ENCODE results near the gene IGSF23.
"Not testable (repeated sequence)": the region's sequence is repeated elsewhere in the genome, so short reads cannot be mapped to it uniquely, and the experiment has no call there.

The IGSF23 gene

DNA sequence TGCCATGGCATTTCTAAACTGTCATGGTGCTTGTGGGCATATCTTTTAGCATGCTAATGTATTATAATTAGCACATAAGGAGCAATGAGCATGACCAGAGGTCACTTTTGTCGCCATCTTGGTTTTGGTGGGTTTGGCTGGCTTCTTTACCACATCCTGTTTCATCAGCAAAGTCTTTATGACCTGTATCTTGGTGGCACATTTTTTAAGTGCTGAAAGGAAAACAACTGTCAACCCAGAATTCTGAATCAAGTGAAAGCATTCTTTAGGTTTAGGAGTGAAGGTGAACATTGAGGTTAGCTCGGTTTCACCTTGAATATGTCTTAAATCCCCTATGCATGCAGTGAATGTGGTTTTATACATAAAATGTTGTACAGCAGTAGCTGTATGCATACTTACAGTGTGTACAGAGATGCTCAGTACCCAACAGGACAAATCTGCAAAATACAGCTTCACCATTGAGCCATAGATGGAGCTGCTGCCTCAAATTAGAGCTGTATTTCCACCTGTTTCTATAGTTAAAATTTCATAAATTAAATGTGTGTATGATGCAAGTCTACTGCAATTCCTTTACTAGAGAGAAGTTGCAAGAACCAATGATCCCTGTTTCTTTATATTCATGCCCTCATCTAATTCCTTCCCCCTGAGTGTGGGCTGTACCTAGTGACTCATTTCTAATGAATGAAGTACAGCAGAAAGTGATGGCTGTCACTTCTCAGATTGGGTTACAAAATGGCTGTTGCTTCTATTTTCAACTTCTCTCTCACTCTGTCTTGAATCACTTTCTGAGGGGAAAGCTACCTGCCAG, 25.2 kb upstream of the IGSF23 start:
- DNase-seq (ENCODE audit: low read depth), result no peak

DNA sequence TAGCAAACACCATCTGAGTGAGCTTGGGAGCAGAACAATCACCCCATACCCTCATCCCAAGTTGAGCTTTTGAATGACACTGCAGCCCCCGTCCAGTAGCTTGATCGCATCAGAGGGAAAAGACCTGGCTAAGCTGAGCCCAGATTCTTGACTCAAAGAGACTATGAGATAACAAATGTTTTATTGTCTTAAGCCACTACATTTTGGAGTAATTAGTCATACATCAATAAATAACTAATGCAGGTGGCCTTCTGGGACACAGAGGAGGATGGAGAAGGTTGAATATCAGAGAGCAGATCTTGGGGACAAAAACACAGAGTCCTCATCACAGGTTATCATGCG, 24.6 kb upstream of the IGSF23 start:
- DNase-seq (ENCODE audit: low read depth), result no peak

DNA sequence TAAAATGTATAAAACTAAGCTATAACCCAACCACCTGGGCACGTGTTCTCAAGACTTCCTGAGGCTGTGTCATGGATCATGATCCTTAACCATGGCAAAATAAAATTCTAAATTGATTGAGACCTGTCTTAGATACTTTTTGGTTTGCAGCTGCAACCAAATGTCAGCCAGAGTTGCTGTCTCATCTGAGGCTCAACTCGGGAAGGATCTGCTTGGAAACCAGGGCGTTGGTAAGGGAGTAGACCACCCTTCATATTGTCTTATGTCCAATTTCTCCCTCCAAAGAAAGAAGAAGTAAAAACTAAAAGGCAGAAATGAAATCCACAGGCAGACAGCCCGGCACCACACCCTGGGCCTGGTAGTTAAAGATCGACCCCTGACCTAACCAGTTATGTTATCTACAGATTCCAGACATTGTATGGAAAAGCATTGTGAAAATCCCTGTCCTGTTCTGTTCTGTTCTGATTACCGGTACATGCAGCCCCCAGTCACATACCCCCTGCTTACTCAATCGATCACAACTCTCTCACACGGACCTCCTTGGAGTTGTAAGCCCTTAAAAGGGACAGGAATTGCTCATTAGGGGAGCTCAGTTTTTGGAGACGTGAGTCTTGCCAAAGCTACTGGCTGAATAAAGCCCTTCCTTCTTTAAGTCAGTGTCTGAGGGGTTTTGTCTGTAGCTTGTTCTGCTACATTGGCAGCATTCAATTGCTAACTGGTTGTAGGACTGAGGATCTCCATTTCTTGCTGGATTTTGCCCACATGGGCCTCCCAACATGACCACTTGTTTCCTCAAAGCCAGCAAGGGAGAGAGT, 22.9 kb upstream of the IGSF23 start:
- no peak for DNase-seq (ENCODE audit: low read depth)

DNA sequence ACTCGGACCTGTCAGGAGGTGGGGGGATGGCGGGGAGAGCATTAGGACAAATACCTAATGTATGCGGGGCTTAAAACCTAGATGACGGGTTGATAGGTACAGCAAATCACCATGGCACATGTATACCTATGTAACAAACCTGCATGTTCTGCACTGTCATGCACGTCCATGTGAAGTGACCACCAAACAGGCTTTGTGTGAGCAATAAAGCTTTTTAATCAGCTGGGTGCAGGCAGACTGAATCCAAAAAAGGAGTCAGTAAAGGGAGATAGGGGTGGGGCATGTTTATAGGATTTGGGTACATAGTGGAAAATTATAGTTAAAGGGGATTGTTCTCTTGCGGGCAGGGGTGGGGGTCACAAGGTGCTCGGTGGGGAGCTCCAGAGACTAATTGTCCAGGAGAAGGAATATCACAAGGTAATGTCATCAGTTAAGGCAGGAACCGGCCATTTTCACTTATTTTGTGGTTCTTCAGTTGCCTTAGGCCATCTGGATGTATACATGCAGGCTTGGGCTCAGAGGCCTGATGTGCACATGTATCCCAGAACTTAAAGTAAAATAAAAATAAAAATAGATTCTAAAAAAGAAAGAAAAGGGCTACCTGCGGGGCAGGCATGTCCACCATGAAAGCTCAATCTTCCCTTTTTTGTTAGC, 21.9 kb upstream of the IGSF23 start:
- DNase-seq (ENCODE audit: low read depth), result not testable (repeated sequence)

DNA sequence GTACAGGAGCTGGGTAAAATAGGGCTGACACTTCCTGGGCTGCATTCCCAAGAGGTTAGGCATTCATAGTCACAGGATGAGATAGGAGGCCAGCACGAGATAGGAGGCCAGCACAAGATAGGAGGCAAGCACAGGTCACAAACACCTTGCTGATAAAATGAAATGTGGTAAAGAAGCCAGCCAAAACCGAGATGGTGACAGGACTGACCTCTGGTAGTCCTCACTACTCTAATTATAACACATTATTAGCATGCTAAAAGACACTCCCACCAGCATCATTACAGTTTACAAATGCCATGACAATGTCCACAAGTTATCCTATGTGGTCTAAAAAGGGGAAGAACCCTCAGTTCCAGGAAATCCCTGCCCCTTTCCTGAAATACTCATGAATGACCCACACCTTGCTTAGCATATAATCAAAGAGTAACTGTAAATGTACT, 20.9 kb upstream of the IGSF23 start:
- DNase-seq (ENCODE audit: low read depth), result no peak

DNA sequence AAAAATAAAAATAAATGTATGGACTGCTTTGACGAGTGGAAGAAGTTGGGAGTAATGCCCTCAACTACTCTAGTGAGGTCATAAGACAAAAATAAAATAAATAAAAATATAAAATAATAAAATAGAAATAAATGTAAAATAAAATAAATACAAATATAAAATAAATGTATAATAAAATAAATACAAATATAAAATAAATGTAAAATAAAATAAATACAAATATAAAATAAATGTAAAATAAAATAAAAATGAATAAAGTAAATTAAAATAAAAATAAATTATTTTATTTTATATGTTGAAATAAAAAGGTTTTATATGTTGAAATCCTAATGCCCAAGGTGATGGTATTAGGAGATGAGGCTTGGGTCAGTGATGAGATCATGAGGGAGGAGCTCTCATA, 20.1 kb upstream of the IGSF23 start:
- no peak for DNase-seq (ENCODE audit: low read depth)

DNA sequence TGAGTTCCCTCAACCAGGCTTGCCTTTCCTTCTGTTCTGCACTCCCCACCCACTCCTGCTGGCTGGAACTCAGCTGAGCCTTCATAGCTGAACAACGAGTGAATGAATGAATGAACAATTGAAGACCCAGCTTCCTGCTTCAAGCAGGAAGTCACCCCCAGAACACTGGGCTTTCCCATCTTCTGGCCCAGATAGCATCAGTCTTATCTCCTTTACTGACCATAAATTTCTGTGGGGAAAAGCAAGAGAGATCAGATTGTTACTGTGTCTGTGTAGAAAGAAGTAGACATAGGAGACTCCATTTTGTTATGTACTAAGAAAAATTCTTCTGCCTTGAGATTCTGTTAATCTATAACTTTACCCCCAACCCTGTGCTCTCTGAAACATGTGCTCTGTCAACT, 19.5 kb upstream of the IGSF23 start:
- DNase-seq (ENCODE audit: low read depth), result not testable (repeated sequence)

DNA sequence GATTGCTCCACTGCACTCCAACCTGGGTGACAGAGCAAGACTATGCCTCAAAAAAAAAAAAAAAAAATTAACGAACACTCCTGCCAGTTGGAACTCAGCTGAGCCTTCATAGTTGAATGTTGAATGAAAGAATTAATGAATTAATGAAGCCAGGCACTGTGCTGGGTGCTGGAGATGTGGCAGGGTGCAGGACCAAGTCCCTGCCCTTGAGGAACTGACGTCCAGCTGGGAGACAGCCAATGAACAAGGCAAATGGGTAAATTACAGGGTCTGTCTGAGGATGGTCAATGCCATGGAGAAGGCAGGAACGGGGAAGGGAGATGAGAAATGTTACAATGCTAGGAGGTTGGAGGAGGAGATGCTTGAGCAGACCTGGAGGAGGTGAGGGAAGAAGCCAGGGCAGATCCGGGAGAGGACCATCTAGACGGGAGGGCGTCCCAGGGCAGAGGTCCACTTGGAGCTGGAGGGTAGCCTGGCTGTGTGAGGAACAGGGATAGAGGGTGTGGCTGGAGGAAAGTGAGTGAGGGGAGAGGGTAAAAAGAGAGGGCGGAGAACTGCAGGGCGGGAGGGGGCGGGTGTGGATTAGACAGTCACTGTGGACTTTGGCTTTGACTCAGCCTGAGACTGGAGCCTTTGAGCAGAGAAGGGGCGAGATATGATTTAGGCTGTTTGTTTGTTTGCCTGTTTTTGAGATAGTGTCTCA, 16.8 kb upstream of the IGSF23 start:
- no peak for DNase-seq (ENCODE audit: low read depth)

DNA sequence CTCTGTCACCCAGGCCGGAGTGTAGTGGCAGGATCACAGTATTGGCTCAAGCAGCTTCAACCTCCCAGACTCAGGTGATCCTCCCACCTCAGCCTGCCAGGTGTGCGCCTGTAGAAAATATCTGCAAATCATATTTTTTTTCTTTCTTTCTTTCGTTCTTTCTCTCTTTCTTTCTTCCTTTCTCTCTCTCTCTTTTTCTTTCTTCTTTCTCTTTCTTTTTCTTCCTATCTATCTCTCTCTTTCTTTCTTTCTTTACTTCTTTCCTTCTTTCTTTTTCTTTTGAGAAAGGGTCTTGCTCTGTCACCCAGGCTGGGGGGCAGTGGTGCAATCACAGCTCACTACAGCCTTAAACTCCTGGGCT, 16.3 kb upstream of the IGSF23 start:
- DNase-seq (ENCODE audit: low read depth), result no peak

DNA sequence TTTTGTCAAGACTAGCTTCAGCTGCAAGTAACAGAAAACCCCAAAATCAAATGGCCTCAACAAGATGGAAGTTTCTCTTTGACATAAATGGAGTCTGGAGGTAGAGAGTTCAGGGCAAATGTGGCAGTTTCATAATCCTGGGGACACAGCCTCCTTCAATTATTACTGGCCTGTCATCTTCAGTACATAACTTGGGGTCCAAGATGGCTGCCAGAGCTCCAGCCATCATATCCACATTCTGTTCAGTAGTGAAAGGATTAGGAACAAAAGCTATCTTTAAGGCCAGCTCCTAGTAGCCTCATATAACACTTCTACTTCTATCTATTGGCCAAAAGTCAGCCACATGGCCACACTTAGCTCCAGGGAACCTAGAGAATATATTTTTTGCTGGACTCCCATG, 15.0 kb upstream of the IGSF23 start:
- DNase-seq (ENCODE audit: low read depth), result no peak

DNA sequence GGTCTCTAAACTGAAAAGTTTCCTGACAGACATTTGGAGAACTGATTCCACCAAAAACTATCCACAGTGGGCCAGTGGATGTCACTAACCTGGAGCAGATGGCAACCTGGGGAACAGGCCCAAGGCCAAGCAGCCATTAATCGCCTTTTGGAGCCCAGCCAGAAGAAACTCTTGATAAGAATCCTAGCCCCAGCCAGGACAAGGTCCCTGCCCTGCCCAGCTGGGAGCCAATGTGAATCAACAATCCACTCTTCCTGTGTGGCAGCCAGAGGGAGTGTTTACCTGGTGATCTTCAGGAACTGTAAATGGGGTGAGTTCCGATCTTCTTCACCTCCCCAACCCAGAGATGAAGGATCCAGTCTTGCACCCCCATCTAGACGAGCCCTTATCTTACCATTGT, 14.5 kb upstream of the IGSF23 start:
- DNase-seq (ENCODE audit: low read depth), result no peak

DNA sequence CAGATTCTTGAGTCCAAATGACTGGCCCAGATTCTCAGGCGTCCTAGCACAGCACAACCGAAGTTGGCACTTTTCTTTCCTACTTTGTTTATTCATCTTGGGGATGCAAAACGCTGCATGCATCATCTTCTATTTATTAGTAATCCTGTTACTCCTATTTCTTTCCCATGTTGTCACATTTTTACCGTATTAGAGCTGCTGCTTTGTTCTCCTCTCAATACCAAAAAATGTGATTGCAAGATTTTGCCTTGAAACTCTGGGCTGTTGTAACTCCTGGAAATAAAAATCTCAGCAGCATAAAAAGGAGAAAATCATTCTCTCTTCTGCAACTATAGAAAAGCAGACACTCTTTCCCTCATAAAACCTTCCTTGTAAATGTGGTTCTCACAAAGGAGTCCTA, 12.9 kb upstream of the IGSF23 start:
- DNase-seq (ENCODE audit: low read depth), result no peak

DNA sequence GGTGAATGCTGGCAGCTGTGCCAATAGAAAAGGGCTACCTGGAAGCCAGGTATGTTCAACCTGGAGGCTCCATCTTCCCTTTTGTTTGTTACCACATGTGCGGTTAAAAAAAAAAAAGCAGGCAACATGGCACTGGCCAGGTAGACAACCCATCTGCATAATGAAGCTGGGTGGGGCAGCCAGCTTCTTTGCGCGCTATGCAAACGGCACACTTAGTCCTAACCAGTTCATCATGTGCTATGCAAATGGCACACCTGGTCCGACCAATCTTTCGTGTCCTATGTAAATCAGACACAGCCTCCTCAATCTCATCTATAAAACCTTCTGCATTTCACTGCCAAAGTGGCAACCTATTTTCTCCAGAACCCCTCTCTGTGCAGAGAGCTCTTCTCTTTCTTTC, 11.3 kb upstream of the IGSF23 start:
- no peak for DNase-seq (ENCODE audit: low read depth)

DNA sequence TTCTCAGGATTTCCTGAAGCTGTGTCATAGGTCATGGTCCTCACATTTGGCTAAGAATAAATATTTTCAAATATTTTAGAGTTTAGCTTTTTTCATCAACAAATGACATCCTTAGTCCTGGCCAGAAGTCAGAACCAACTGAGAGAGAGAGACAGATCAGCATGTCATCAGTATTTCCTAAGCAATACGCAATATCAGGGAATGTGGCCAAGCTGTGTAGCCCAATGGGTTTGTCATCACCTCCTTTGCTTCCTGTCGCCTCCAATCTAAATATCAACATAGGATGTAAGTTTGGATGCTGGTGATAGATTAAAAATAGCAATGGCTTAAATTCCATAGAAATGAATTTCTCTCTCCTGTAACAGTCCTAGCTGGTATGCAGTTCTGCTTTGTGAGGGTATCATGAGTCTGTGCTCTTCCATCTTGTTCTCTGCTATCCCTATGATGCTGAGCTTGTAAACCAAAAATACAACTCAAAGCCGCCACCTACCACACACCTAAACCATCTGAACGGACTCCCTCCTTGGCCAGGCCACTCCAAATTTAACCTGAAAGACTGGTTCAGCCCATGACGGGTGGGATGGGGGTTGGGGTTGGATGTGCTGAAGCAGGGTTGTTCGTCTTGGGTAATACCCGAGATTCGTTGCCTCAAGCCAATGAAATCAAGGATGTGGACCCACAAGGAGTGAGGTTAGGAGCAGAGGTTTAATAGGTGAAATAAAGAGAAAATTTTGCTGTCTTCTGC, 10.0 kb upstream of the IGSF23 start:
- no peak for DNase-seq (ENCODE audit: low read depth)

DNA sequence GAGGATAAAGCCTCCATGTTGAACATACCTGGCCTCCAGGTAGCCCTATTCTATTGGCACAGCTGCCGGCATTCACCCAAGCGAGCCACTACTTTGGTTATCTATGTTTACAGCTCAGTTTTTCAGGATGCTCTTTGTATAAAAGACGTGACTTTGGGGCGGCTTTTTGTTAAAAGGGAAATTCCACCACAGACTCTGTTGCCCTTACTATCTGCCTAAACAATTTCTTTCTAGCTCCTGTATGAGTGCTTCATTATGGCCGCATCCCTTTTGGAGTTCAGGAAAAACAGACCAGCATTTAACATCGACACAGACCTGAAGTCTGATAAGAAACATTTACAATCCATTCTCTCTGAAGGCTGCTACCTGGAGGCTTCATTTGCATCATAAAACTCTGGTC, 9.1 kb upstream of the IGSF23 start:
- DNase-seq (ENCODE audit: low read depth), result no peak

DNA sequence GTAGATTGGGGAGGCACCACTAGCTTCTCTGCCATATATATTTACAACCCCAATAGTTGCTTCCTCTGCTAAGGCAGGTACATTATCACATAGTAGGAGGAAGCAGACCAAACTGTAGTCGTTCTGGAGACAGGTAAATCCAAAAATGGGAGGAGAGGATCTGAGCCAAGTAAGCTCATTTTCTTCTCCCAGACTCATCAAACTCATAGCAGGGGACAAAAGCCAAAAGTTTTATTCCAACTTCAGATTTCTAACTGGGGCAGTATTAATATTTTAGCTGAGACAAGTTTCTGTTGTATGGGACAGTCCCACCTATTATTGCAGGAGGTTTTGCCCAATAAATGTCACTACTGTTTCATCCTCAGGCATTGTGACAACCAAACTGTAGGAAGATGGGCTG, 7.8 kb upstream of the IGSF23 start:
- DNase-seq (ENCODE audit: low read depth), result no peak

DNA sequence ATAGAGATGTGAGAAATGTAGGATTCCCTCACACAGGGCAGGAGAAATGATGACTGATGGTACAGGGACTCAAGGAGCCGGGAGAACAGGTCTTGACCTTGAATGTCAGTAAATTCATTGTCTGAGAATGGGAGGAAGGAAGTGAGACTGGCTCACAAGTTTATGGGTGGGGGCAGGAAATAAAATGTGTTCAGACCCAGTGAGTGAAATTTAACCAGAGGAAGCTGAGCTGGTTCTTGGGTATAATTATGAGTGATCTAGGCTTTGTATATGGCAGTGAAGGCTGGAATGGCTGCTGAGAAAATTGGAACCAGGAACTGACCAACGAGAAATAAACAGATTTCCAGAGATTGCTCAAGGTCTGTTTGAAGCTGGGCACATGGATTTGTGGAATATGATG, 6.3 kb upstream of the IGSF23 start:
- no peak for DNase-seq (ENCODE audit: low read depth)

DNA sequence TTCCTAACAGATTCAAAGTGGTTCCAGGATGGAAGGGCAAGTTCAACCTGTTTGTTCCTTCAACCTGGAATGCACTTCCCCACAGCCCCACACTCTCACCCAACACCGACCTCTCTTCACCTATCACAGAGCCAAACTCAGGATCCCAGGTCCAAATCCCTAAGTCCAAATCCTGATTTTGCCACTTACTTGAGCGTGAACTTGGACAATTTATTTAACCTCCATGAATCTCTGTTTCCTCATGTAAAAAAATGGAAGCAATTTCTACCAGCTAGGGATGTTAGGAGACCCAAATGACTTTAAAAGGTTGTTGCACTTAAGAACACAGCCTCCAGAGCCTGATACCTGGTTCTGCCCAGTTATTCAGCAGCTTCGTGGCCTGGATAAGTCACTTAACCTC, 5.4 kb upstream of the IGSF23 start:
- DNase-seq (ENCODE audit: low read depth), result no peak

DNA sequence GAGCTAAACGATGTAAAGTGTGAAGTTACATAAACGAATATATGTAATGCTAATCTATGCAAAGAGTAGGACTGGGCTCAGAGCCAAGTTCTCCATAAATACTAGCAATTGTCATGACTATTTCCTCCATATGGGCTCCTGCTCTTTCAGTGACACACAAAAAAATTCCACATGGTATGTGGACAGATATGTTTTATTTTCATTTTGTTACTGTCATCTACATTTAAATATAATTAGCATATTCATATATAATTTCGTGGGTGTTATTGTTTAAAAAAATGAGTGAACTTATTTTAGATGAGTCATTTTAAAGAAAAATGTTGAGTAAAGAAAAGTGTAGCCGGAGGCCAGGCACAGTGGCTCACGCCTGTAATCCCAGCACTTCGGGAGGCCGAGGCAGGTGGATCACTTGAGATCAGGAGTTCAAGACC, 5.0 kb upstream of the IGSF23 start:
- DNase-seq (ENCODE audit: low read depth), result no peak

DNA sequence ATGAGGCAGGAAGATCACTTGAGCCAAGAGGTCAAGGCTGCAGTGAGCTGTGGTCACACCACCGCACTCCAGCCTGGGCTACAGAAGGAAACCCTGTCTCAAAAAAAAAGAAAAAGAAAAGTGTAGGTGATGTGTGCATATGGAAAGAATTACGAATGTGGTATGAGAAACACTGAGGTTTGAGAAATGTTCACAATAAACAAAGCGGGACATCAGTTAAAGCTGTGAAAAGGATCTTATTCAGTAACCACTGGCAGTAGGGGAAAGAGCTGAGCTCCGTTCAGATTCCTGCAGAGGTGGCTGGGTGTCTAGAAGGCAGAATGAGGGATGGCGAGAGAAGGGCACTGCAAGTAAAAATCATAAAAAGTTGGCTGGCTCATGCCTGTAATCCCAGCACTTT, 4.1 kb upstream of the IGSF23 start:
- DNase-seq (ENCODE audit: low read depth), result no peak

DNA sequence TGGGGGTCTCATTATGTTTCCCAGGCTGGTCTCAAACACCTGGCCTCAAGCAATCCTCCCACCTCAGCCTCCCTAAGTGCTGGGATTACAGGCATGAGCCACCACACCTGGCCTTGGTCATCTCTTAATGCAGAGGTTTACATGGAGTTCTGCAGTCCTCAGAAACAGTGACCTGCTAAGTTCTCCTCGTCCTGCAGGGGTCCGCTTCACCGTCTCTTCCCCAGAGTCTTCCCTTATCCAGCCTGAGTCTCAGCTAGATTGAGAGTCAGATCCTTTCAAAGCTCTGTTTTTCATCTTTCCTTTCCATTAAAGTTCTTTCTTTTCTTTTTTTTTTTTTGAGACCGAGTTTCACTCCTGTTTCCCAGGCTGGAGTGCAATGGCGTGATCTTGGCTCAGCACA, 2.9 kb upstream of the IGSF23 start:
- DNase-seq (ENCODE audit: low read depth), result not testable (repeated sequence)

DNA sequence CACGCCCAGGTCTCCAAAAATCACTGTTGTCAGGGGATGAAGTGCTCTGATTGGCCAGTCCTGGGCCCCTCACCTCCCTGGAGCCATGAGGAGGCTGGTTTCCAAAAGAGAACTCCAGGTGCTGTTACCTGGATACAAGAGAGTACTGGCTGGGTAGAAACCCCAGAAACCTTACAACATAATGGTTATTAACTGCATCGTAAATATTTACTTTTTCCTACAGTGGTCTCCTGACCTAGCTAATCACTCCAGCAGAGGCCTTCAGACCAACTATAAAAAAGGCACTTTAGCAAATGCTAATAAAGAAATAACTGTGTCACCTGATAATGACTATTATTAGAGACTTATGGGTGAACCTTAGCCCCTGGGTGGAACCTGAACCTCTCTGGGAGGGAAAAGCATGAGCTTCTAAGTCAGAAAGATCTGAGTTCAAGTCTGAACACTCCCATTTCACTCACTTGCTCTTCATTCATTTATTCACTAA, 1.5 kb upstream of the IGSF23 start:
- no peak for DNase-seq (ENCODE audit: low read depth)

All from stimulated activated CD8-positive, alpha-beta memory T cell treated with anti-CD3 and anti-CD28 coated beads, Interleukin-12 subunit alpha, Interleukin-12 subunit beta, amount 100 ng/mL, for 1 hour (primary cell).